ENCODE results near the gene LAMC2. TPM values are rescaled to one million over a fixed set of nuclear protein-coding genes. Genes with fewer than 3 reads are reported as not detected.

The LAMC2 gene
- total RNA-seq, 2 experiments from 2014 or later = not detected

DNA sequence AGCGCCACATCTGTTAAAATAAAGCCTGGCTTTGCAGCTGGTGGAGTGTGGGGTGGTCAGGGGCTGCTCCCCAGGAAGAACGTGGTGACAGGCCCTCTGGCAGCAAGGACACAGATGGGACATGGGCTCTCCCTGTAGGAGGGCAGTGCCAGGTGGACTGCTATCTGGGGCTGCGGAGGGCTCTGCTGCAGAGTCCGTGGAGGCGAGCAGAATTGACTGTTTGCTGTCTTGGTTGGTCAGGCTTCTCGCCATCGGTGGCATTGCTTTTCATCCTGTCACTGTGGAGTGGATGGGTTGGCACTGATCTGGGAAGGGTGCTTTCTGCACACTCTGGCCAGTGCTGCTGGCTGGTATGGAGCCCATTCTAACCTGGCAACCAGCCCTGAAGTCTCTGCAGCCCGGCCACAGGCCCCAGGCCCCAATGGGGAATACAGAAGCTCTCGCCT lies 103.0 kb downstream of the LAMC2 start:
- Mint-ChIP-seq H3K36me3 (ENCODE audit: low read depth) (no peaks in the 10 kb centered on the region), H3K4me3 (no peak overlapping the region), H3K9me3 (no peaks in the 10 kb centered on the region), H3K27ac (no peak overlapping the region), H3K4me1 (ENCODE audit: low read depth) (no peaks in the 10 kb centered on the region), H3K27me3 (peaks cover 6% of the 10 kb centered on the region)
- intact Hi-C loops (cut with micrococcal nuclease) = loop anchor here (10.0 kb wide), 1 partner anchor 396 kb away; no protein-coding TSS in a partner anchor
- DNase-seq (no peak), ATAC-seq (no peak)
- no peak for TF ChIP-seq CTCF (IDR thresholded peaks at IDR 0.05)
- CTCF ChIA-PET = interaction anchor here (1.2 to 1.4 kb wide), 2 partner anchors 11 to 29 kb away, joined by 3 read pairs; no protein-coding TSS in a partner anchor
- POLR2A ChIA-PET = no interaction called here

- ChIA-PET POLR2A (no interaction called here), CTCF (interaction anchor here (1.1 kb wide), 1 partner anchor 8 kb away, joined by 4 read pairs; no protein-coding TSS in a partner anchor)
- Mint-ChIP-seq H3K27ac (no peak overlapping the region), H3K27me3 (no peaks in the 10 kb centered on the region), H3K9me3 (no peaks in the 10 kb centered on the region), H3K4me1 (ENCODE audit: low read depth) (no peaks in the 10 kb centered on the region), H3K4me3 (no peak overlapping the region), H3K36me3 (ENCODE audit: low read depth) (no peaks in the 10 kb centered on the region)
- TF ChIP-seq CTCF (IDR thresholded peaks at IDR 0.05) = no peak
- DNase-seq = no peak
- intact Hi-C loops (cut with micrococcal nuclease) = no loop called here
- no peak for ATAC-seq
These were observed 104.6 kb downstream of the LAMC2 start for GRCh38 chr1:183290628-183291027.

DNA sequence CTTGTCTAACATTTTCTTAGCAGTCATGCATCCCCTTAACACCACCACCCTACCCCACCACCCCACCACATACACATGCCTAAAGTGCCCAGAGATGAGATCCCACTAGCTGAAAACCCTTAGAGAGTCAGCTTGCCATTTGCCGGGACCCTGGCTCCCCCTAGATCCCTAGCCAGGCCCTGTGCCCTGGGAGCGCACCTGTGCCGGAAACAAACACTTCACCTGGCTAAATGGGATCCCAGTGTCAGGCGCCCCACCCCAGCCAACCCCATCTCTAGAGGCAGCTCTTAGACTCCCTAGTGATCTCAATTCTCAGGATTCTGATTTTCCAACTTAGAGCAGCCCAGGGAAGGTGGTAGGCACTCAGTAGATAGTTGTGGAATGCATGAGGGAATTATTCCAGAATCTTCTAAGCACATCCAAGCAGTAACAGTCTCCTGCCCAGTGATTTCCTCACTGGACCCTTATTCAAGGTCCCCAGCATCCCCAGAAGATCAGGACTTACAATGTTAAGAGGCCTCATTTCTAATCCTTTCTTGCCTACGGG lies 105.2 kb downstream of the LAMC2 start:
- ChIA-PET CTCF (interaction anchor here (1.1 kb wide), 1 partner anchor 9 kb away, joined by 4 read pairs; no protein-coding TSS in a partner anchor), POLR2A (no interaction called here)
- DNase-seq = no peak
- intact Hi-C loops (cut with micrococcal nuclease) = no loop called here
- Mint-ChIP-seq H3K27me3 (no peaks in the 10 kb centered on the region), H3K27ac (no peak overlapping the region), H3K4me1 (ENCODE audit: low read depth) (no peaks in the 10 kb centered on the region), H3K36me3 (ENCODE audit: low read depth) (no peaks in the 10 kb centered on the region), H3K4me3 (no peak overlapping the region), H3K9me3 (no peaks in the 10 kb centered on the region)
- no peak for TF ChIP-seq CTCF (IDR thresholded peaks at IDR 0.05)
- ATAC-seq = no peak

DNA sequence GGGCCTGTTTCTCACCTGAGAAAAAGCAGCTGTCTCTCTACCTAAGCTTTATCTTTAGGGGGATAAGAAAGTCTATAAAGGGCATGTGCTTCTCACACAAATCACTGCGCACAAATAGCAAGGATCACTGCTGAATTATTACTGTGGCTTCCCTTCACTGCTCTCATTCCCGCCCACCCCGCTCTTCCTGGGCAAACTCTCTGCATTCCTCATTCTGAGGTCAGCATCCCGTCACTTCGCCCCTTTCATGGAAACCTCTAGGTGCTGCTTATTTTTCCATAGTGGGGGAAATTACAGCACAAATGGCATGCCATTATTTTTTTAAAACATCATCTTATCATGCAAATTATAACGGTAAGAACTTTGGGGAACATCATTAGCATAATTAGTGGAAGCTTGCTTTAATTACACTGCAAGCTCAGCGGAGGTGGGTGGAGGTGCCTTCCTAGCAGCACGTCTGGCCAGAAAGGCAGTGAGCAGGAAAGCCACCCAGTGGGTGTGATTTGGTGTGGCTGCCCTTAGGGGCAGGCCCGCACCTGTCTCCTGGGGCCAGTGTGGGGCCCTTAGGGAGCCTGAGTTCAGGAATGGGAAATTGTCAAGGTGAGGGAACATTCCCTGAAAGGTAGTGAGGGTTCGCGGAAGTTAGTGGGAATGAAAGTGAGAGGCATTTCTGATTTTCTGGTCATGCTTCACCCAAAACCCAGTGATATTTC lies 105.9 kb downstream of the LAMC2 start:
- no peaks in the 10 kb centered on the region for H3K4me1 Mint-ChIP-seq (ENCODE audit: low read depth)
- ChIA-PET POLR2A (no interaction called here), CTCF (no interaction called here)
- H3K4me3 Mint-ChIP-seq = no peak overlapping the region
- TF ChIP-seq CTCF (IDR thresholded peaks at IDR 0.05) = no peak
- H3K9me3 Mint-ChIP-seq = no peaks in the 10 kb centered on the region
- H3K27me3 Mint-ChIP-seq = no peaks in the 10 kb centered on the region
- H3K27ac Mint-ChIP-seq = no peak overlapping the region
- DNase-seq (no peak), ATAC-seq (no peak)
- no peaks in the 10 kb centered on the region for H3K36me3 Mint-ChIP-seq (ENCODE audit: low read depth)
- intact Hi-C loops (cut with micrococcal nuclease) = no loop called here

- Mint-ChIP-seq H3K36me3 (ENCODE audit: low read depth) (no peaks in the 10 kb centered on the region), H3K4me3 (no peak overlapping the region), H3K9me3 (no peaks in the 10 kb centered on the region), H3K4me1 (ENCODE audit: low read depth) (no peaks in the 10 kb centered on the region), H3K27me3 (peaks cover 3% of the 10 kb centered on the region), H3K27ac (no peak overlapping the region)
- no peak for TF ChIP-seq CTCF (IDR thresholded peaks at IDR 0.05)
- intact Hi-C loops (cut with micrococcal nuclease) = no loop called here
- POLR2A ChIA-PET = no interaction called here
- DNase-seq (no peak), ATAC-seq (no peak)
- CTCF ChIA-PET = interaction anchor here (0.9 to 1.6 kb wide), 2 partner anchors 12 to 13 kb away, joined by 4 to 7 read pairs; no protein-coding TSS in a partner anchor
These were observed 107.2 kb downstream of the LAMC2 start for GRCh38 chr1:183293241-183293640.
